HepG2 (cell line): ENCODE results near the gene BRD3. TPM values are rescaled to one million over a fixed set of nuclear protein-coding genes. Genes with fewer than 3 reads are reported as not detected.

ENCODE experiments used
- BORCS8-MEF2B ChIP-seq: sonication (generic); formaldehyde crosslinking; IDR thresholded peaks from 2 replicates; pipeline ENCODE4 v1.8.0; 2022; ENCODE audit warnings: mild to moderate bottlenecking, missing genetic modification reagents
- EED ChIP-seq: sonication (generic); formaldehyde crosslinking; IDR thresholded peaks from 2 replicates; pipeline ENCODE4 v1.5.0; 2020; ENCODE audit warnings: mild to moderate bottlenecking, missing genetic modification reagents
- HNRNPK ChIP-seq: fragments of 200-400 bp; formaldehyde crosslinking; IDR thresholded peaks from 2 replicates; pipeline ENCODE4 v1.6.1; 2018; ENCODE audit warnings: low read length, low read depth, moderate library complexity, mild to moderate bottlenecking; ENCODE audit not compliant: poor library complexity, severe bottlenecking
- SALL2 ChIP-seq: sonication (generic); formaldehyde crosslinking; IDR thresholded peaks from 2 replicates; pipeline ENCODE4 v1.8.1; 2023; ENCODE audit warnings: mild to moderate bottlenecking, missing genetic modification reagents, inconsistent platforms
- SAP130 ChIP-seq: IDR thresholded peaks from 2 replicates; pipeline ENCODE4 v1.6.1; 2016; ENCODE audit warnings: low read depth
- SRF ChIP-seq: IDR thresholded peaks from 2 replicates; pipeline ENCODE4 v1.6.1; 2011; ENCODE audit warnings: mild to moderate bottlenecking, low read depth, low read length, moderate library complexity
- YEATS4 ChIP-seq: sonication (generic); formaldehyde crosslinking; IDR thresholded peaks from 2 replicates; pipeline ENCODE4 v1.4.0; 2020; ENCODE audit warnings: missing genetic modification reagents, borderline replicate concordance
- ZNF235 ChIP-seq: sonication (generic); formaldehyde crosslinking; IDR thresholded peaks from 2 replicates; pipeline ENCODE4 v1.8.1; 2023; ENCODE audit warnings: mild to moderate bottlenecking, missing genetic modification reagents, borderline replicate concordance
- ZNF256 ChIP-seq: sonication (generic); formaldehyde crosslinking; conservative IDR thresholded peaks from 2 replicates; pipeline ENCODE4 v1.4.0; 2020; ENCODE audit warnings: missing genetic modification reagents
- ZNF530 ChIP-seq: sonication (generic); formaldehyde crosslinking; IDR thresholded peaks from 2 replicates; pipeline ENCODE4 v1.5.0; 2020; ENCODE audit warnings: low read depth, mild to moderate bottlenecking, missing genetic modification reagents
- ZNF703 ChIP-seq: sonication (generic); formaldehyde crosslinking; IDR thresholded peaks from 2 replicates; pipeline ENCODE4 v1.5.1; 2020; ENCODE audit warnings: missing genetic modification reagents, mild to moderate bottlenecking, moderate library complexity, borderline replicate concordance
- ZNF782 ChIP-seq: sonication (generic); formaldehyde crosslinking; IDR thresholded peaks from 2 replicates; pipeline ENCODE4 v1.4.0; 2020; ENCODE audit warnings: missing genetic modification reagents, mild to moderate bottlenecking, borderline replicate concordance
- ZSCAN22 ChIP-seq: sonication (generic); formaldehyde crosslinking; IDR thresholded peaks from 2 replicates; pipeline ENCODE4 v1.4.0; 2020; ENCODE audit warnings: mild to moderate bottlenecking, missing genetic modification reagents
- polyA plus RNA-seq, 8 experiments: library from polyadenylated mRNA; depleted of rRNA in 3 of 8; stranded (reverse) in 7 of 8; unstranded in 1 of 8; fragments of >200 nt; fragmentation: Illumina TruSeq in 4 of 8; extraction: Trizol in 4 of 8; gene quantifications; 2 replicates each; pipeline versions ENCODE4 v1.2.1 to v1.2.3, GENCODE V29; 2011 to 2016; ENCODE audit warnings: low read depth in 4 of 8, missing spikeins in 1 of 8, mixed read lengths in 1 of 8; ENCODE audit not compliant: insufficient read depth in 1 of 8
- total RNA-seq, 5 experiments: library from RNA; depleted of rRNA; stranded (reverse); fragments of >200 nt; fragmentation: Illumina TruSeq; extraction: Trizol; gene quantifications; 2 replicates each; pipeline ENCODE4 v1.2.3, GENCODE V29; 2016; ENCODE audit warnings: low read depth in 1 of 5
- TF ChIP-seq, protein P1 (sequence below): sonication (generic); formaldehyde crosslinking; IDR thresholded peaks from 2 replicates; pipeline ENCODE4 v1.5.0; 2020; ENCODE audit warnings: missing genetic modification reagents
- TF ChIP-seq, protein P2 (sequence below): sonication (generic); formaldehyde crosslinking; IDR thresholded peaks from 2 replicates; pipeline ENCODE4 v1.8.1; 2022; ENCODE audit warnings: mild to moderate bottlenecking, missing genetic modification reagents
- TF ChIP-seq, protein P3 (sequence below): sonication (generic); formaldehyde crosslinking; IDR thresholded peaks from 2 replicates; pipeline ENCODE4 v1.4.0; 2020; ENCODE audit warnings: mild to moderate bottlenecking, missing genetic modification reagents, borderline replicate concordance
- TF ChIP-seq, protein P4 (sequence below): sonication (generic); formaldehyde crosslinking; IDR thresholded peaks from 2 replicates; pipeline ENCODE4 v1.5.0; 2020; ENCODE audit warnings: mild to moderate bottlenecking, low read depth, missing genetic modification reagents, borderline replicate concordance

The BRD3 gene
- total and polyA plus RNA-seq, 2 of the 13 experiments (the other 11 are each of a cell fraction or from before 2014, with no cell fraction given), result 5.9 to 12.9 TPM

DNA sequence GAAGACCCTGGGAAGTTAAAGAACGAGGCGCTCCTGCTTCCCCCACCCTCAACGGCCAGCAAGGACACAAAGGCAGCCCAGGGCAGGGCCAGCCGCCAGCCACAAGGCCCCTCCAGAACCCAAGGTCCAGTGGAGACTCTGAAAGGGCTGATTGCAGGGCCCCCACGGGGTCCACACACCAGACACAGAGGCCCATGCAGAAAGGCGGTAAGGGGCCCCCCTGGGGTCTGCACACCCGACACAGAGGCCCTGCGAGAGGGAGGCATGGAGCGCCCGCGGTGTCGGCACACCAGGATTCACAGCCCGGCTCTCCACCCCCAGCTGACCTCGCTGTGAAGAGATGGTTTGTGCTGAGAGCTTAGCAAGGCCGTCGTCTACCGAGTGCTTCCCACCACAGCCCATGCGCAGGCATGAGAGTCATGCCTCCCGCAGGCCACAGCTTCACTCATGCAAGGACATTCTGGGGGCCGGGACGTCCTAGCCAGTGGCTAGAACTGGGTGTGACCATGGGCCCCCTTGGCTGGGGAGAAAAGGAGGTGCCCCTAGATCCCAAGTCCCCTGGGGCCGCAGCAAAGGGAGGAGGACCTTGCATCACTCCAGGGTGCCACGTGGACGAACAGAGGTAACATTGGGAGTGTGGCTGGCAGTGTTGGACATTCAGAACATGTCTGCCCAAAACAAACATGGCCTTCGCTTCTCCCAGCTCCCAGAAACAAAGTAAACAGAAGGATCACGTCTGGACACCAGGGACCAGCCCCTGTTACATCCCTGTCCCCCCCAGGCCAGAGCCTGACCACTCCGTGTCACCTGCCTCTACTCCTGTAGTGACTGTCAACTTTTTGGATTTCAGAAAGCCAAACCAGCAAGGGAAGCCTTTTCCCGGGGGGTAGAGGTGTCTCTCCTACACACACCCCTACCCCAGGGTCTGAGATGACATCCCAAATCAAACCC, 9.8 kb downstream of the BRD3 start (continued):
- TF ChIP-seq, protein P1, sequence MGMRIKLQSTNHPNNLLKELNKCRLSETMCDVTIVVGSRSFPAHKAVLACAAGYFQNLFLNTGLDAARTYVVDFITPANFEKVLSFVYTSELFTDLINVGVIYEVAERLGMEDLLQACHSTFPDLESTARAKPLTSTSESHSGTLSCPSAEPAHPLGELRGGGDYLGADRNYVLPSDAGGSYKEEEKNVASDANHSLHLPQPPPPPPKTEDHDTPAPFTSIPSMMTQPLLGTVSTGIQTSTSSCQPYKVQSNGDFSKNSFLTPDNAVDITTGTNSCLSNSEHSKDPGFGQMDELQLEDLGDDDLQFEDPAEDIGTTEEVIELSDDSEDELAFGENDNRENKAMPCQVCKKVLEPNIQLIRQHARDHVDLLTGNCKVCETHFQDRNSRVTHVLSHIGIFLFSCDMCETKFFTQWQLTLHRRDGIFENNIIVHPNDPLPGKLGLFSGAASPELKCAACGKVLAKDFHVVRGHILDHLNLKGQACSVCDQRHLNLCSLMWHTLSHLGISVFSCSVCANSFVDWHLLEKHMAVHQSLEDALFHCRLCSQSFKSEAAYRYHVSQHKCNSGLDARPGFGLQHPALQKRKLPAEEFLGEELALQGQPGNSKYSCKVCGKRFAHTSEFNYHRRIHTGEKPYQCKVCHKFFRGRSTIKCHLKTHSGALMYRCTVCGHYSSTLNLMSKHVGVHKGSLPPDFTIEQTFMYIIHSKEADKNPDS (CRISPR knock-in tag), result no peak
- TF ChIP-seq, protein P2, sequence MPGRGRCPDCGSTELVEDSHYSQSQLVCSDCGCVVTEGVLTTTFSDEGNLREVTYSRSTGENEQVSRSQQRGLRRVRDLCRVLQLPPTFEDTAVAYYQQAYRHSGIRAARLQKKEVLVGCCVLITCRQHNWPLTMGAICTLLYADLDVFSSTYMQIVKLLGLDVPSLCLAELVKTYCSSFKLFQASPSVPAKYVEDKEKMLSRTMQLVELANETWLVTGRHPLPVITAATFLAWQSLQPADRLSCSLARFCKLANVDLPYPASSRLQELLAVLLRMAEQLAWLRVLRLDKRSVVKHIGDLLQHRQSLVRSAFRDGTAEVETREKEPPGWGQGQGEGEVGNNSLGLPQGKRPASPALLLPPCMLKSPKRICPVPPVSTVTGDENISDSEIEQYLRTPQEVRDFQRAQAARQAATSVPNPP (CRISPR knock-in tag), result no peak
- peak; percentile 95 for TF ChIP-seq SAP130 (CRISPR knock-in tag)
- no peak for TF ChIP-seq EED (CRISPR knock-in tag)
- peak; percentile 40; the same call in 1 of the 2 replicates for TF ChIP-seq BORCS8-MEF2B (CRISPR knock-in tag)
- TF ChIP-seq, protein P3, sequence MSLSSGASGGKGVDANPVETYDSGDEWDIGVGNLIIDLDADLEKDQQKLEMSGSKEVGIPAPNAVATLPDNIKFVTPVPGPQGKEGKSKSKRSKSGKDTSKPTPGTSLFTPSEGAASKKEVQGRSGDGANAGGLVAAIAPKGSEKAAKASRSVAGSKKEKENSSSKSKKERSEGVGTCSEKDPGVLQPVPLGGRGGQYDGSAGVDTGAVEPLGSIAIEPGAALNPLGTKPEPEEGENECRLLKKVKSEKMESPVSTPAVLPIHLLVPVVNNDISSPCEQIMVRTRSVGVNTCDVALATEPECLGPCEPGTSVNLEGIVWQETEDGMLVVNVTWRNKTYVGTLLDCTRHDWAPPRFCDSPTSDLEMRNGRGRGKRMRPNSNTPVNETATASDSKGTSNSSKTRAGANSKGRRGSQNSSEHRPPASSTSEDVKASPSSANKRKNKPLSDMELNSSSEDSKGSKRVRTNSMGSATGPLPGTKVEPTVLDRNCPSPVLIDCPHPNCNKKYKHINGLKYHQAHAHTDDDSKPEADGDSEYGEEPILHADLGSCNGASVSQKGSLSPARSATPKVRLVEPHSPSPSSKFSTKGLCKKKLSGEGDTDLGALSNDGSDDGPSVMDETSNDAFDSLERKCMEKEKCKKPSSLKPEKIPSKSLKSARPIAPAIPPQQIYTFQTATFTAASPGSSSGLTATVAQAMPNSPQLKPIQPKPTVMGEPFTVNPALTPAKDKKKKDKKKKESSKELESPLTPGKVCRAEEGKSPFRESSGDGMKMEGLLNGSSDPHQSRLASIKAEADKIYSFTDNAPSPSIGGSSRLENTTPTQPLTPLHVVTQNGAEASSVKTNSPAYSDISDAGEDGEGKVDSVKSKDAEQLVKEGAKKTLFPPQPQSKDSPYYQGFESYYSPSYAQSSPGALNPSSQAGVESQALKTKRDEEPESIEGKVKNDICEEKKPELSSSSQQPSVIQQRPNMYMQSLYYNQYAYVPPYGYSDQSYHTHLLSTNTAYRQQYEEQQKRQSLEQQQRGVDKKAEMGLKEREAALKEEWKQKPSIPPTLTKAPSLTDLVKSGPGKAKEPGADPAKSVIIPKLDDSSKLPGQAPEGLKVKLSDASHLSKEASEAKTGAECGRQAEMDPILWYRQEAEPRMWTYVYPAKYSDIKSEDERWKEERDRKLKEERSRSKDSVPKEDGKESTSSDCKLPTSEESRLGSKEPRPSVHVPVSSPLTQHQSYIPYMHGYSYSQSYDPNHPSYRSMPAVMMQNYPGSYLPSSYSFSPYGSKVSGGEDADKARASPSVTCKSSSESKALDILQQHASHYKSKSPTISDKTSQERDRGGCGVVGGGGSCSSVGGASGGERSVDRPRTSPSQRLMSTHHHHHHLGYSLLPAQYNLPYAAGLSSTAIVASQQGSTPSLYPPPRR (CRISPR knock-in tag), result peak; percentile 88
- 0 out of 2 replicates have a peak, but pooled peaks have one; percentile 34 for TF ChIP-seq ZSCAN22
- no peak for TF ChIP-seq SALL2 (CRISPR knock-in tag)
- TF ChIP-seq HNRNPK, result no peak
- peak; percentile 46; the same call in 1 of the 2 replicates for TF ChIP-seq ZNF782 (CRISPR knock-in tag)
- no peak for TF ChIP-seq ZNF235 (CRISPR knock-in tag)
- TF ChIP-seq SRF, result no peak
- TF ChIP-seq YEATS4, result peak; percentile 98
- TF ChIP-seq, protein P4, sequence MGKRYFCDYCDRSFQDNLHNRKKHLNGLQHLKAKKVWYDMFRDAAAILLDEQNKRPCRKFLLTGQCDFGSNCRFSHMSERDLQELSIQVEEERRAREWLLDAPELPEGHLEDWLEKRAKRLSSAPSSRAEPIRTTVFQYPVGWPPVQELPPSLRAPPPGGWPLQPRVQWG (CRISPR knock-in tag), result no peak
- no peak for TF ChIP-seq ZNF530 (CRISPR knock-in tag)
- no peak for TF ChIP-seq ZNF256 (CRISPR knock-in tag)
- no peak for TF ChIP-seq ZNF703 (CRISPR knock-in tag)
